GM18861 (cell line): ENCODE measurements around the gene NUP133.

Source experiments
- ATAC-seq: cut with Tn5 transposase; IDR thresholded peaks from one replicate; pipeline ENCODE4 v1.9.1; 2021; ENCODE audit not compliant: unreplicated experiment

The NUP133 gene

GRCh38 chr1:229452956-229453801 is 55.0 kb downstream of the NUP133 start:
- no peak for ATAC-seq

GRCh38 chr1:229448845-229449244 is 59.3 kb downstream of the NUP133 start:
- no peak for ATAC-seq

- ATAC-seq: no peak
Observed at GRCh38 chr1:229448354-229448753, 59.8 kb downstream of the NUP133 start.

- no peak for ATAC-seq
Observed at GRCh38 chr1:229447809-229448252, 60.3 kb downstream of the NUP133 start.

GRCh38 chr1:229445828-229446227 is 62.3 kb downstream of the NUP133 start:
- ATAC-seq: no peak

- ATAC-seq: peak; percentile 99
Observed at GRCh38 chr1:229440851-229441537, 67.1 kb downstream of the NUP133 start.

GRCh38 chr1:229438021-229438420 is 70.1 kb downstream of the NUP133 start:
- ATAC-seq: no peak

- no peak for ATAC-seq
Observed at GRCh38 chr1:229437443-229437842, 70.7 kb downstream of the NUP133 start.

GRCh38 chr1:229436201-229436600 is 71.9 kb downstream of the NUP133 start:
- no peak for ATAC-seq

- no peak for ATAC-seq
Observed at GRCh38 chr1:229434641-229435051, 73.5 kb downstream of the NUP133 start.

GRCh38 chr1:229434005-229434640 is 74.0 kb downstream of the NUP133 start, which contains the start of gene ACTA1:
TSS of gene ACTA1 (minus strand) at chr1:229434094. CDS start at chr1:229433115, 979 bp downstream.
- no peak for ATAC-seq

- no peak for ATAC-seq
Observed at GRCh38 chr1:229433364-229434004, 74.7 kb downstream of the NUP133 start.

- ATAC-seq: no peak
Observed at GRCh38 chr1:229432905-229433304, 75.2 kb downstream of the NUP133 start.

- ATAC-seq: no peak
Observed at GRCh38 chr1:229432116-229432461, 76.1 kb downstream of the NUP133 start.

- ATAC-seq: no peak
Observed at GRCh38 chr1:229431284-229432115, 76.6 kb downstream of the NUP133 start.

- ATAC-seq: no peak
Observed at GRCh38 chr1:229430761-229431283, 77.3 kb downstream of the NUP133 start.

GRCh38 chr1:229428256-229428655 is 79.9 kb downstream of the NUP133 start:
- ATAC-seq: no peak

GRCh38 chr1:229427572-229427971 is 80.6 kb downstream of the NUP133 start:
- no peak for ATAC-seq

GRCh38 chr1:229425564-229426159 is 82.5 kb downstream of the NUP133 start:
- ATAC-seq: no peak

GRCh38 chr1:229420765-229421164 is 87.4 kb downstream of the NUP133 start:
- ATAC-seq: no peak
